Measurements from ENCODE around the gene SPATA31C1. TPM values are rescaled to one million over a fixed set of nuclear protein-coding genes. Genes with fewer than 3 reads are reported as not detected.

The SPATA31C1 gene
- total RNA-seq (2022; extraction: Qiagen RNA extraction; ENCODE audit: low read depth): not detected in 5 replicates

GRCh38 chr9:87917662-87918061, at the start of gene SPATA31C1:
Gene SPATA31C1 (plus strand): TSS chr9:87917962.

DNA sequence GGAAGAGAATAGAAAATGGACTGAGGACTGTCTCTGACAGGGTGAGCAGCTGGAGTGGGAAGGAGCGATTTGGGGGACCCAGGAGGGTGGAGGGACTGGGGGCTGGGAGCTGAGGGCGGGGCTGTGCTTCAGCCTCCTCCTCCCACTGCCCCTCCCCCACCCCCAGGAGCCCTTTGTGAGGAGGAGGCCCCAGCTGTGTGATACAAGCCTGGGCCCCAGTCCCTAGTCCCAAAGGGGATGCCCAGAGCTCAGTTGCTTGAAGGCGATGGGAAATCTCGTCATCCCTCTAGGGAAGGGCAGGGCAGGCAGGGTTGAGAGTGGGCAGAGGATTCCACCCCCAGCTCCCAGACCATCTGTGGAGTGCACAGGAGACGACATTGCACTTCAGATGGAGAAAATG, 35.1 kb upstream of the SPATA31C1 start, which contains the start of gene SPATA31E1:
TSS of gene SPATA31E1 (plus strand) at position 251 of the 400 bp plus-strand sequence. CDS start at position 266, 15 bp downstream.

Other genes with a start within 250 kb of the SPATA31C1 start
- 657 to 768 TPM (median 686 TPM) in 5 replicates for gene CTSL, start 191.8 kb upstream of the SPATA31C1 start, total RNA-seq (2022; extraction: Qiagen RNA extraction; ENCODE audit: low read depth)
- not detected in 5 replicates for gene SPATA31E1, start 35.1 kb upstream of the SPATA31C1 start, total RNA-seq (2022; extraction: Qiagen RNA extraction; ENCODE audit: low read depth)
- gene CDK20, start 56.6 kb downstream of the SPATA31C1 start, total RNA-seq (2022; extraction: Qiagen RNA extraction; ENCODE audit: low read depth): 6.3 to 8.1 TPM (median 6.9 TPM) in 5 replicates
- gene SPATA31C2, start 220.5 kb downstream of the SPATA31C1 start, total RNA-seq (2022; extraction: Qiagen RNA extraction; ENCODE audit: low read depth): not detected in 5 replicates